GM23248 (cell line): ENCODE results near the gene RUVBL2.

Source experiments
- EZH2 ChIP-seq: fragments of 200-600 bp; sonication (generic); IDR thresholded peaks from 2 replicates; pipeline ENCODE4 v1.6.1; 2018; ENCODE audit warnings: antibody characterized with exemption, mild to moderate bottlenecking; ENCODE audit not compliant: insufficient read depth, poor library complexity, severe bottlenecking
- EZH2phosphoT487 ChIP-seq: fragments of 200-600 bp; sonication (generic); IDR thresholded peaks from 2 replicates; pipeline ENCODE4 v1.6.1; 2018; ENCODE audit warnings: antibody characterized with exemption, moderate library complexity, mild to moderate bottlenecking, low read depth; ENCODE audit not compliant: insufficient read depth

- TF ChIP-seq EZH2 = no peak
- TF ChIP-seq EZH2phosphoT487 = no peak
These were observed 16.6 kb upstream of the RUVBL2 start for GRCh38 chr19:48977061-48977460.
